ENCODE data around the gene AP1S2.

AP1S2 gene

DNA sequence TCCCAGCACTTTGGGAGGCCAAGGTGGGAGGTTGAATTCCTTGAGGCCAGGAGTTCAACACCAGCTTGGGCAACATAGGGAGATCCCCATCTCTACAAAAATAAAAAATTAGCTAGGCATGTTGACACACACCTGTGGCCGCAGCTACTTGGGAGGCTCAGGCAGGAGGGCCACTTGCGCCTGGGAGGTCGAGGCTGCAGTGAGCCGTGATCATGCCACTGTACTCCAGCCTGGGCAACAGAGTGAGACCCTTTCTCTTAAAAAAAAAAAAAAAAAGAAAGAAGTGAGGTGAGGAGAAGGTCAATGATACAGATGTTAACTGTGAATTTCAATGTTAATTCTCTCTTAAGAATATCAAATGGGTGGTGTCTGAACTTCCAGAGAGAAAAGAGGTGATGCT lies 15.1 kb upstream of the AP1S2 start:
- DNase-seq (ENCODE audit: low read depth), result no peak
- no peak overlapping the region for H3K4me3 ChIP-seq (ENCODE audit: low read depth, low read length)
- no peak for TF ChIP-seq CTCF (conservative IDR thresholded peaks at IDR 0.05; ENCODE audit: low read depth, low read length)

DNA sequence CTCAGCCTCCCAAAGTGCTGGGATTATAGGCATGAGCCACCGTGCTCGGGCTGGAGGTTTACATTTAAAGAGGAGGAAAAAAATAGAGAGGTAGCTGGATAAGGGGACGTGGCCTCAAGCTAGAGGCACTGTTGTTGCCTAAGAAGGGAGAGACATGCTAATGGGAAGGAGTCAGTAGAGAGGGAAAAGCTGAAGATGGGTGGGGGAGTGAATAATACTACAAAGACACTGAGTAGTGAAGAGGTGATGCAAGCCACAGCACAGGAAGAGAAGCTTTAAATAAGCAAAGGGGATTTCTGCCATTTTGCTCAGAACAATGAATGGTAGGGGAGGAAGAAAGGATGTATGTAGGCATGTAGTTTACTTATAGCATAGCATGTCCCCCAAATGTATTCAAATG lies 11.5 kb upstream of the AP1S2 start:
- no peak for DNase-seq (ENCODE audit: low read depth)
- TF ChIP-seq CTCF (conservative IDR thresholded peaks at IDR 0.05; ENCODE audit: low read depth, low read length), result no peak
- no peak overlapping the region for H3K4me3 ChIP-seq (ENCODE audit: low read depth, low read length)

- no peak overlapping the region for H3K4me3 ChIP-seq (ENCODE audit: low read depth, low read length)
- DNase-seq (ENCODE audit: low read depth), result peak; percentile 35
- no peak for TF ChIP-seq CTCF (conservative IDR thresholded peaks at IDR 0.05; ENCODE audit: low read depth, low read length)
Measured at GRCh38 chrX:15864629-15865028, 10.0 kb upstream of the AP1S2 start.

DNA sequence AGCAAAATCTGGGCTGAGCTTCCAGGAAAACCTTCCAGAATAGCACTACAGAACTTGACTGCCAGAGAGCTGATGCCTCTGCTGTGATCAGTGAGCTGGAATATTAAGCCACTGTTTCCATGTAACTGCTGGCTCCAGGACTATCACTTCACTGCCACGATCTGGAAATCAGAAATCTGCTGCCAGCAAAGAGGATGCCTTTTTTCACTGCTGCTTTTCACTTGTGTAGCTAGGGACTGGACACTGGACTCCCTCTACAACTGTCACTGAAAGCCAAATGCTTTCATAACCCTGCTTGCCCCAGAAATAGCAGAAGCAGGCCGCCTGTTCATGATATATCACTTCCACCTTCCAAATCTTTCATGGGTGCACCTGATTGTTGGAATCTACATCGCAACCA lies 9.4 kb upstream of the AP1S2 start:
- DNase-seq (ENCODE audit: low read depth), result no peak
- no peak for TF ChIP-seq CTCF (conservative IDR thresholded peaks at IDR 0.05; ENCODE audit: low read depth, low read length)
- H3K4me3 ChIP-seq (ENCODE audit: low read depth, low read length), result no peak overlapping the region

DNA sequence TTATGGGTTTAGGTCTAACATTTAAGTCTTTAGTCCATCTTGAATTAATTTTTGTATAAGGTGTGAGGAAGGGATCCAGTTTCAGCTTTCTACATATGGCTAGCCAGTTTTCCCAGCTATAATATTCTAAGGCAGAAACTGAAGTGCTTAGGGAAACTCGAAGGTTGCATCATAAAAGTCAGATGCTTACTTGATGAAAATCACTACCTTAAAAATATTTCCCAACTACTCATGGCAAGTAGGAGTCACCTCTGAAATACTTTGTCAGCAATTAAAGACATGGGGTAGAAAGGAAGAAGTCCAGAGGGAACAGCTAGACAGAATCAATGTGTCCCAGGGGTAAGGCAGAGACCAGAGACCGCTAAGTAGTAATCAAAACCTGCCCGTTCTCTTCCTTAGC lies 6.3 kb upstream of the AP1S2 start:
- no peak overlapping the region for H3K4me3 ChIP-seq (ENCODE audit: low read depth, low read length)
- TF ChIP-seq CTCF (conservative IDR thresholded peaks at IDR 0.05; ENCODE audit: low read depth, low read length), result no peak
- DNase-seq (ENCODE audit: low read depth), result no peak

- no peak for DNase-seq (ENCODE audit: low read depth)
- TF ChIP-seq CTCF (conservative IDR thresholded peaks at IDR 0.05; ENCODE audit: low read depth, low read length), result no peak
- H3K4me3 ChIP-seq (ENCODE audit: low read depth, low read length), result no peak overlapping the region
Measured at GRCh38 chrX:15858051-15858450, 3.4 kb upstream of the AP1S2 start.

- DNase-seq (ENCODE audit: low read depth), result no peak
- H3K4me3 ChIP-seq (ENCODE audit: low read depth, low read length), result no peak overlapping the region
- TF ChIP-seq CTCF (conservative IDR thresholded peaks at IDR 0.05; ENCODE audit: low read depth, low read length), result no peak
Measured at GRCh38 chrX:15856636-15857035, 2.0 kb upstream of the AP1S2 start.

All from choroid plexus epithelial cell (primary cell).